Liver (tissue), 3 donors: ENCODE data around the gene LAMA5.

Source experiments
- EGR1 ChIP-seq, 2 donors: IDR thresholded peaks; 2 replicates each; pipeline ENCODE4 v1.6.1; 2016 to 2018; ENCODE audit warnings: antibody characterized with exemption in 2 of 2, low read depth in 2 of 2
- TF ChIP-seq, protein P1 (sequence below): IDR thresholded peaks from 2 replicates; pipeline ENCODE4 v1.6.1; 2016; ENCODE audit warnings: antibody characterized with exemption
- TF ChIP-seq, protein P2 (sequence below): fragments of 150-350 bp; IDR thresholded peaks from 2 replicates; pipeline ENCODE4 v1.5.1; 2017; ENCODE audit warnings: improper control_type of control experiment, low read depth, low read length; ENCODE audit not compliant: missing input control
- donor health status: healthy.
- donor health status: healthy.

DNA sequence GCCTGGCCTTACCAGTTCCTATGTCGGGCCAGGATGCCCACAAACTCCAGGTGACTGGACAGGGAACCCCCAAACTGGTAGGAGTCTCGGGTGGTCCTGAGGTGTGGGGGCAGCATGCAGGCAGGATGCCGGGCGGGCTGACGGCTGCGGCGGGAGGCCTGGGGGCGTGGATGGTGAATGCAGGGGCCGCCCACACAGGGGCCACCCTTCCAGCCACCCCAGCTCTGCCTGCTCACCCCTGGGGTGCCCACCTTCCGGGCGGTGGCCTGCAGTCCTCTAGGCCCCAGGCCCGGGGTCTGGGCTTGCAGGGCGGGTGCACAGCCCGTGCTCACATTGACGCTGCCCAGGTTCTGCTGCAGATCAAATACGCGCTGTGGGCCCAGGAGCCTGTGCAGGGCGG is 56.0 kb downstream of the LAMA5 start:
- TF ChIP-seq, protein P1, sequence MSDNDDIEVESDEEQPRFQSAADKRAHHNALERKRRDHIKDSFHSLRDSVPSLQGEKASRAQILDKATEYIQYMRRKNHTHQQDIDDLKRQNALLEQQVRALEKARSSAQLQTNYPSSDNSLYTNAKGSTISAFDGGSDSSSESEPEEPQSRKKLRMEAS, result no peak
- TF ChIP-seq, protein P2, sequence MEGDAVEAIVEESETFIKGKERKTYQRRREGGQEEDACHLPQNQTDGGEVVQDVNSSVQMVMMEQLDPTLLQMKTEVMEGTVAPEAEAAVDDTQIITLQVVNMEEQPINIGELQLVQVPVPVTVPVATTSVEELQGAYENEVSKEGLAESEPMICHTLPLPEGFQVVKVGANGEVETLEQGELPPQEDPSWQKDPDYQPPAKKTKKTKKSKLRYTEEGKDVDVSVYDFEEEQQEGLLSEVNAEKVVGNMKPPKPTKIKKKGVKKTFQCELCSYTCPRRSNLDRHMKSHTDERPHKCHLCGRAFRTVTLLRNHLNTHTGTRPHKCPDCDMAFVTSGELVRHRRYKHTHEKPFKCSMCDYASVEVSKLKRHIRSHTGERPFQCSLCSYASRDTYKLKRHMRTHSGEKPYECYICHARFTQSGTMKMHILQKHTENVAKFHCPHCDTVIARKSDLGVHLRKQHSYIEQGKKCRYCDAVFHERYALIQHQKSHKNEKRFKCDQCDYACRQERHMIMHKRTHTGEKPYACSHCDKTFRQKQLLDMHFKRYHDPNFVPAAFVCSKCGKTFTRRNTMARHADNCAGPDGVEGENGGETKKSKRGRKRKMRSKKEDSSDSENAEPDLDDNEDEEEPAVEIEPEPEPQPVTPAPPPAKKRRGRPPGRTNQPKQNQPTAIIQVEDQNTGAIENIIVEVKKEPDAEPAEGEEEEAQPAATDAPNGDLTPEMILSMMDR, result no peak
- TF ChIP-seq EGR1 (IDR thresholded peaks at IDR 0.05; ENCODE audit: low read depth in 2 of 2), result no peak
